ENCODE data around the gene SMIM15. TPM values are rescaled to one million over a fixed set of nuclear protein-coding genes. Genes with fewer than 3 reads are reported as not detected.
A peak's percentile ranks its signal among the peaks of the same experiment; 100 is the strongest.

SMIM15 gene
- polyA plus RNA-seq, 1 of the 3 experiments (the other 2 are of a cell fraction), result 51.1 TPM

GRCh38 chr5:61137835-61138234 is 24.4 kb downstream of the SMIM15 start:
- CTCF ChIA-PET, result interaction anchor here (0.9 kb wide), 1 partner anchor 83 kb away, joined by 6 read pairs; no protein-coding TSS in a partner anchor

GRCh38 chr5:61132559-61132958 is 29.7 kb downstream of the SMIM15 start:
- Histone ChIP-seq H2AFZ (ENCODE audit: low read depth) (no peak overlapping the region), H3K27me3 (ENCODE audit: insufficient read depth) (no peaks in the 10 kb centered on the region), H3K27ac (ENCODE audit: low read depth in 2 of 2, low read length in 1 of 2) (no peak overlapping the region), H3K9me2 (no peaks in the 10 kb centered on the region), H3K9ac (no peak overlapping the region), H4K20me1 (ENCODE audit: insufficient read depth) (no peaks in the 10 kb centered on the region), H3K79me2 (ENCODE audit: insufficient read depth) (no peaks in the 10 kb centered on the region), H3K36me3 (replicated peaks in 1 of 2; ENCODE audit: control insufficient read depth in 1 of 2, insufficient read depth in 2 of 2, low read length in 1 of 2) (no peaks in the 10 kb centered on the region), H3K9me3 (no peaks in the 10 kb centered on the region), H3F3A (replicated peaks; ENCODE audit: insufficient read depth) (no peaks in the 10 kb centered on the region), H3K4me3 (ENCODE audit: low read depth in 2 of 2, low read length in 1 of 2) (no peak overlapping the region), H3K4me2 (no peak overlapping the region), H3K4me1 (ENCODE audit: control insufficient read depth in 1 of 2, insufficient read depth in 2 of 2, low read depth in 1 of 2, low read length in 1 of 2) (no peaks in the 10 kb centered on the region)
- 88% methylated on average over 1 of the region's 1 CpG for WGBS (ENCODE audit: low lambda C conversion rate)
- ChIA-PET CTCF (no interaction called here), POLR2A (no interaction called here)
- TF ChIP-seq RAD21 (IDR thresholded peaks at IDR 0.05; ENCODE audit: low read length) (no peak), EZH2phosphoT487 (IDR thresholded peaks at IDR 0.05; ENCODE audit: borderline replicate concordance, low read depth) (no peak), MEF2A (IDR thresholded peaks at IDR 0.05; ENCODE audit: borderline replicate concordance, low read depth) (no peak), EP300 (IDR thresholded peaks at IDR 0.05; ENCODE audit: borderline replicate concordance in 1 of 2, low read depth in 1 of 2, low read length in 1 of 2) (no peak), ZBTB33 (IDR thresholded peaks at IDR 0.05; ENCODE audit: borderline replicate concordance, low read depth) (no peak), SMC3 (IDR thresholded peaks at IDR 0.05; ENCODE audit: low read depth, low read length) (no peak), NFIC (IDR thresholded peaks at IDR 0.05; ENCODE audit: borderline replicate concordance) (no peak), TAF1 (IDR thresholded peaks at IDR 0.05; ENCODE audit: borderline replicate concordance, low read depth, low read length) (no peak), FOSL2 (IDR thresholded peaks at IDR 0.05; ENCODE audit: borderline replicate concordance, low read depth) (no peak), GATA2 (CRISPR knock-in tag; IDR thresholded peaks at IDR 0.05) (no peak), MXI1 (IDR thresholded peaks at IDR 0.05; ENCODE audit: low read depth, low read length) (no peak), ELF1 (IDR thresholded peaks at IDR 0.05) (no peak), NRF1 (IDR thresholded peaks at IDR 0.05; ENCODE audit: low read depth, low read length) (no peak), USF2 (IDR thresholded peaks at IDR 0.05; ENCODE audit: borderline replicate concordance, low read depth, low read length) (no peak), MAX (IDR thresholded peaks at IDR 0.05; ENCODE audit: low read depth) (no peak), CTCF (IDR thresholded peaks at IDR 0.05) (no peak), FOXJ3 (CRISPR knock-in tag; IDR thresholded peaks at IDR 0.05) (no peak)
- no peak for DNase-seq

More at GRCh38 chr5:61137835-61138234, 24.4 kb downstream of the SMIM15 start:
- Histone ChIP-seq H4K20me1 (ENCODE audit: insufficient read depth) (no peaks in the 10 kb centered on the region), H3K4me2 (no peak overlapping the region), H3K36me3 (replicated peaks in 1 of 2; ENCODE audit: control insufficient read depth in 1 of 2, insufficient read depth in 2 of 2, low read length in 1 of 2) (no peaks in the 10 kb centered on the region), H3K4me3 (ENCODE audit: low read depth in 2 of 2, low read length in 1 of 2) (no peak overlapping the region), H3K79me2 (ENCODE audit: insufficient read depth) (no peaks in the 10 kb centered on the region), H3K9me3 (no peaks in the 10 kb centered on the region), H3K9me2 (no peaks in the 10 kb centered on the region), H3K27ac (ENCODE audit: low read depth in 2 of 2, low read length in 1 of 2) (no peak overlapping the region), H3K9ac (no peak overlapping the region), H2AFZ (ENCODE audit: low read depth) (no peak overlapping the region), H3K4me1 (ENCODE audit: control insufficient read depth in 1 of 2, insufficient read depth in 2 of 2, low read depth in 1 of 2, low read length in 1 of 2) (peaks cover 0 to 6% of the 10 kb centered on the region in 2 experiments; a peak in 1 of 4 replicates), H3K27me3 (ENCODE audit: insufficient read depth) (no peaks in the 10 kb centered on the region), H3F3A (replicated peaks; ENCODE audit: insufficient read depth) (no peaks in the 10 kb centered on the region)
- DNase-seq, result no peak
- WGBS (ENCODE audit: low lambda C conversion rate), result 84% methylated on average over 1 of the region's 1 CpG
- TF ChIP-seq NFIC (IDR thresholded peaks at IDR 0.05; ENCODE audit: borderline replicate concordance) (no peak), MXI1 (IDR thresholded peaks at IDR 0.05; ENCODE audit: low read depth, low read length) (peak; percentile 23; the same call in 1 of the 2 replicates)
- POLR2A ChIA-PET, result no interaction called here
